Osteoblast (primary cell): Measurements from ENCODE around the gene MRPS15. TPM values are rescaled to one million over a fixed set of nuclear protein-coding genes. Genes with fewer than 3 reads are reported as not detected.

ENCODE experiments used
- DNase-seq: peaks from one replicate; pipeline ENCODE4 v3.0.0; 2011; ENCODE audit warnings: low spot score, mixed read lengths; ENCODE audit not compliant: insufficient read length; ENCODE audit errors: missing footprints
- H2AFZ ChIP-seq: 2 replicates; pipeline ENCODE4 v1.6.0; 2011; ENCODE audit warnings: mild to moderate bottlenecking, low read length
- H3K27ac ChIP-seq: 2 replicates; pipeline ENCODE4 v1.5.1; 2011; ENCODE audit warnings: mild to moderate bottlenecking, low read depth, low read length, moderate library complexity
- H3K27me3 ChIP-seq: 2 replicates; pipeline ENCODE4 v1.6.0; 2012; ENCODE audit warnings: mild to moderate bottlenecking, control low read depth, inconsistent platforms, low read length, moderate library complexity; ENCODE audit not compliant: insufficient read depth
- H3K36me3 ChIP-seq: 2 replicates; pipeline ENCODE4 v1.5.1; 2011; ENCODE audit warnings: mild to moderate bottlenecking, low read length, control low read depth, moderate library complexity; ENCODE audit not compliant: insufficient read depth
- H3K4me1 ChIP-seq: 2 replicates; pipeline ENCODE4 v1.5.1; 2011; ENCODE audit warnings: mild to moderate bottlenecking, low read length, control low read depth, moderate library complexity; ENCODE audit not compliant: insufficient read depth
- H3K4me2 ChIP-seq: 2 replicates; pipeline ENCODE4 v1.6.0; 2011; ENCODE audit warnings: mild to moderate bottlenecking, low read length; ENCODE audit not compliant: insufficient read depth
- H3K4me3 ChIP-seq: fragments of 200-600 bp; sonication (generic); 3 replicates; pipeline ENCODE4 v1.5.1; 2012; ENCODE audit warnings: mild to moderate bottlenecking, low read length, inconsistent platforms; ENCODE audit not compliant: insufficient read depth
- H3K79me2 ChIP-seq: 2 replicates; pipeline ENCODE4 v1.6.0; 2012; ENCODE audit warnings: mild to moderate bottlenecking, low read length, control low read depth, inconsistent platforms; ENCODE audit not compliant: insufficient read depth
- H3K9me3 ChIP-seq: 2 replicates; pipeline ENCODE4 v1.5.1; 2011; ENCODE audit warnings: low read depth, low read length, control low read depth
- H4K20me1 ChIP-seq: 2 replicates; pipeline ENCODE4 v1.6.0; 2012; ENCODE audit warnings: mild to moderate bottlenecking, low read length, control low read depth; ENCODE audit not compliant: insufficient read depth
- total RNA-seq: library from RNA; depleted of rRNA; stranded (reverse); fragments of >200 nt; gene quantifications from 2 replicates; pipeline ENCODE4 v1.2.3, GENCODE V29; 2012
- TF ChIP-seq, protein P1 (sequence below): IDR thresholded peaks from 2 replicates; pipeline ENCODE4 v1.5.1; 2011; ENCODE audit warnings: mild to moderate bottlenecking, low read depth, low read length, moderate library complexity; ENCODE audit errors: extremely low read depth

Gene MRPS15
- total RNA-seq, 1 donor, result 77.1 TPM

DNA sequence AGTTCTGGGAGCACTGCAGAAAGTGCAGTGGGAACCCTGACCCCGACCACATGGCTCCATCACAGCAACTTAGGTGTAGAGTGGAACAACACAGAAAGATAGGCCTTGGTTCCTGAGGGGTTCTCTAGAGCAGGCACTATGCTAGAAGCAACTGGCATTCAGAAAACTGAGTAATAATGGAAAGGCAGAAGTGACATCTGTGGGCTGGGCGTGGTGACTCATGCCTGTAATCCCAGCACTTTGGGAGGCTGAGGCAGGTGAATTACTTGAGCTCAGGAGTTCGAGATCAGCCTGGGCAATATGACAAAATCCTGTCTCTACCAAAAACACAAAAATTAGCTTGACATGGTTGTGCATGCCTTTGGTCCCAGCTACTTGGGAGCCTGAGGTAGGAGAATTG lies 5.3 kb downstream of the MRPS15 start:
- Histone ChIP-seq H3K9me3 (no peaks in the 10 kb centered on the region), H4K20me1 (no peaks in the 10 kb centered on the region), H3K4me1 (peaks cover 7% of the 10 kb centered on the region), H3K27ac (no peak overlapping the region), H3K27me3 (no peaks in the 10 kb centered on the region), H3K36me3 (peaks cover 55% of the 10 kb centered on the region), H2AFZ (no peak overlapping the region), H3K79me2 (peaks cover 12% of the 10 kb centered on the region), H3K4me3 (no peak overlapping the region), H3K4me2 (no peak overlapping the region)
- TF ChIP-seq, protein P1, sequence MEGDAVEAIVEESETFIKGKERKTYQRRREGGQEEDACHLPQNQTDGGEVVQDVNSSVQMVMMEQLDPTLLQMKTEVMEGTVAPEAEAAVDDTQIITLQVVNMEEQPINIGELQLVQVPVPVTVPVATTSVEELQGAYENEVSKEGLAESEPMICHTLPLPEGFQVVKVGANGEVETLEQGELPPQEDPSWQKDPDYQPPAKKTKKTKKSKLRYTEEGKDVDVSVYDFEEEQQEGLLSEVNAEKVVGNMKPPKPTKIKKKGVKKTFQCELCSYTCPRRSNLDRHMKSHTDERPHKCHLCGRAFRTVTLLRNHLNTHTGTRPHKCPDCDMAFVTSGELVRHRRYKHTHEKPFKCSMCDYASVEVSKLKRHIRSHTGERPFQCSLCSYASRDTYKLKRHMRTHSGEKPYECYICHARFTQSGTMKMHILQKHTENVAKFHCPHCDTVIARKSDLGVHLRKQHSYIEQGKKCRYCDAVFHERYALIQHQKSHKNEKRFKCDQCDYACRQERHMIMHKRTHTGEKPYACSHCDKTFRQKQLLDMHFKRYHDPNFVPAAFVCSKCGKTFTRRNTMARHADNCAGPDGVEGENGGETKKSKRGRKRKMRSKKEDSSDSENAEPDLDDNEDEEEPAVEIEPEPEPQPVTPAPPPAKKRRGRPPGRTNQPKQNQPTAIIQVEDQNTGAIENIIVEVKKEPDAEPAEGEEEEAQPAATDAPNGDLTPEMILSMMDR, result no peak
- no peak for DNase-seq

DNA sequence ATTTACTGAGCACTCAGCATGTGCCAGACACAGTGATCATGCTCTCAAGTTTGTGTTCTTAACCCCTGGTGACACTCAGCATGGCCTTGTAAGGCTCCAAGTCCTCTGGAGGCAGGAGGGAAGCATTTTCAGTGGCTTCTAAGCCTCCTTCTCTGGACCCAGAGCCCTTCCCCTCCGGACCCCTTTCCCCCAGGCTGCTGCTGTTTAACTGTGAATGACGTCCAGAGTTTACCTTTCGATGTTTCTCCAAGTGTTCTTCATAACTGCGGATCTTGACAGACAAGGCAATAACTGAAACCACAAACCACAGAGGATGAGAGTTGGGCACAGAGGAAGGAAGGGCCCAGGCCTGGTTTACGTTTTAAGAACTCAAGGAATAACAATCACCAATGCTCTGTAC lies 6.5 kb downstream of the MRPS15 start:
- DNase-seq, result no peak
- H3K4me2 ChIP-seq, result no peak overlapping the region
- peaks cover 55% of the 10 kb centered on the region for H3K36me3 ChIP-seq
- H3K4me1 ChIP-seq, result no peaks in the 10 kb centered on the region
- H3K27me3 ChIP-seq, result no peaks in the 10 kb centered on the region
- TF ChIP-seq, protein P1, result no peak
- H3K4me3 ChIP-seq, result no peak overlapping the region
- no peaks in the 10 kb centered on the region for H4K20me1 ChIP-seq
- H3K9me3 ChIP-seq, result no peaks in the 10 kb centered on the region
- no peak overlapping the region for H3K27ac ChIP-seq
- peaks cover 5% of the 10 kb centered on the region for H3K79me2 ChIP-seq
- H2AFZ ChIP-seq, result no peak overlapping the region

DNA sequence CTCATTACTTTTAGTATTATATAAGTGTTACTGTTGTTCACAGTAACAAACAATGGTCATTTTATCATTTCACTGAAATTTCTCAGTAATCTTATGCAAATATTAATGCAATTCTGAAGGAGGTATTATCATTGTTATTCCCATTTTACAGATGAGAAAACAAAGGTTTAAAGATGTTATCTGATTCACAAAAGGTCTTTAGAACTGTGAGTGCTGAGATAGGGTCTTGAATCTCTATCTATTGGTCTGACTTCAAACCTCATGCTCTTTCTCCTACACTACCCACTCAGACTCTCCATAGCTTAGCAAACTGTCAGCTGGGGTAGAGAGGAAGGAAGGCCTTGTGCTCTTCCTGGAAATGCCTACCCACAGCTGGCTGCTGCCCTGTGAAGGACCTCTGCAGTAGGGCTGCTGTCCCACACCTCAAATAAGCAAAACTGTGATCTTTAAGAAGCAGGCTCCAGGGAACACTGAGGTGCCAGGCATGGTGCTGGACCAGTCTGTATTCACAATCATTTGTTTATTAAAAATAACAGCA lies 7.7 kb downstream of the MRPS15 start:
- Histone ChIP-seq H3K9me3 (no peaks in the 10 kb centered on the region), H4K20me1 (no peaks in the 10 kb centered on the region), H2AFZ (no peak overlapping the region), H3K4me3 (no peak overlapping the region), H3K4me1 (peaks cover 1% of the 10 kb centered on the region), H3K27me3 (no peaks in the 10 kb centered on the region), H3K36me3 (peaks cover 45% of the 10 kb centered on the region), H3K27ac (no peak overlapping the region), H3K4me2 (no peak overlapping the region), H3K79me2 (no peaks in the 10 kb centered on the region)
- TF ChIP-seq, protein P1, result no peak
- no peak for DNase-seq

DNA sequence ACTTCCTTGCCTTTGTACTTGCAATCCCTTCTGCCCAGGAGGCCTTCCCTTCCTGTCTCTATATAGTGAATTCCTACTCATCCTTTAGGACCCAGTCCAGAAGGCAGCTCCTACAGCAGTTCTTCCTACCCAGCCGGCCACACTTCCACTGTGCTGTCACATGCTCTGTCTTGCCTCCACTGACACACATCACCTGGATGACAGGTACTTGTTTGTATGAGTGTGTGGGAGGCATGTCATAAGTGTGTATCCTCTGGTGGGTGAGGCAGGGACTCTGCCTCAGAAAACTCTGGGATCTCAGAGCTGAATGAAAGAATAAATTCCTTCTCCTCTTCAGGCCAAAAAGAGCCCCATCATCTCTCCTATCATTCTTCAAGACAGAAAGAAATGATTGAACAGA lies 8.8 kb downstream of the MRPS15 start:
- TF ChIP-seq, protein P1, result no peak
- H3K36me3 ChIP-seq, result peaks cover 35% of the 10 kb centered on the region

More for the DNA sequence above, 8.8 kb downstream of the MRPS15 start:
- H3K27me3 ChIP-seq, result no peaks in the 10 kb centered on the region
- H3K79me2 ChIP-seq, result no peaks in the 10 kb centered on the region
- H3K9me3 ChIP-seq, result no peaks in the 10 kb centered on the region
- no peak overlapping the region for H2AFZ ChIP-seq
- H3K4me3 ChIP-seq, result no peak overlapping the region
- H3K27ac ChIP-seq, result no peak overlapping the region
- H4K20me1 ChIP-seq, result no peaks in the 10 kb centered on the region
- DNase-seq, result peak; percentile 72
- no peak overlapping the region for H3K4me2 ChIP-seq
- H3K4me1 ChIP-seq, result peaks cover 8% of the 10 kb centered on the region
